H9 (cell line): ENCODE measurements around the gene COASY. TPM values are rescaled to one million over a fixed set of nuclear protein-coding genes. Genes with fewer than 3 reads are reported as not detected.

ENCODE experiments used
- DNase-seq: peaks from one replicate; pipeline ENCODE4 v3.0.0-alpha.2; 2017
- H2AFZ ChIP-seq: one replicate; pipeline ENCODE4 v1.6.1; 2013; ENCODE audit warnings: mild to moderate bottlenecking, low read length, control low read depth, moderate library complexity
- H2AK5ac ChIP-seq: 2 replicates; pipeline ENCODE4 v1.6.1; 2013; ENCODE audit warnings: low read length, control low read depth, mixed read lengths; ENCODE audit not compliant: insufficient read length
- H2BK120ac ChIP-seq: one replicate; pipeline ENCODE4 v1.6.1; 2013; ENCODE audit warnings: low read depth, mild to moderate bottlenecking, low read length, control low read depth, inconsistent platforms; ENCODE audit not compliant: poor library complexity, severe bottlenecking
- H2BK12ac ChIP-seq: 2 replicates; pipeline ENCODE4 v1.6.1; 2013; ENCODE audit warnings: low read length, control low read depth, mixed read lengths, low read depth; ENCODE audit not compliant: insufficient read length
- H2BK15ac ChIP-seq: 2 replicates; pipeline ENCODE4 v1.6.1; 2013; ENCODE audit warnings: low read depth, low read length, control low read depth
- H2BK20ac ChIP-seq: one replicate; pipeline ENCODE4 v1.6.1; 2013; ENCODE audit warnings: low read depth, mild to moderate bottlenecking, low read length, control low read depth, inconsistent platforms; ENCODE audit not compliant: poor library complexity, severe bottlenecking
- H2BK5ac ChIP-seq: 2 replicates; pipeline ENCODE4 v1.6.1; 2013; ENCODE audit warnings: low read length, control low read depth, mixed read lengths; ENCODE audit not compliant: insufficient read length
- H3K14ac ChIP-seq: 2 replicates; pipeline ENCODE4 v1.6.1; 2013; ENCODE audit warnings: low read length, control low read depth; ENCODE audit not compliant: insufficient read depth
- H3K18ac ChIP-seq: 2 replicates; pipeline ENCODE4 v1.6.1; 2013; ENCODE audit warnings: low read depth, mild to moderate bottlenecking, mixed read lengths, low read length, control low read depth; ENCODE audit not compliant: insufficient read length
- H3K23ac ChIP-seq: 2 replicates; pipeline ENCODE4 v1.6.1; 2013; ENCODE audit warnings: low read length, control low read depth, mixed read lengths, low read depth; ENCODE audit not compliant: insufficient read length
- H3K23me2 ChIP-seq: 2 replicates; pipeline ENCODE4 v1.6.1; 2013; ENCODE audit warnings: low read depth, mild to moderate bottlenecking, mixed read lengths, low read length, control low read depth; ENCODE audit not compliant: insufficient read length, poor library complexity, severe bottlenecking
- H3K27ac ChIP-seq: 2 replicates; pipeline ENCODE4 v1.5.1; 2013; ENCODE audit warnings: low read length, control low read depth, mixed read lengths, low read depth; ENCODE audit not compliant: insufficient read length
- H3K27me3 ChIP-seq: 2 replicates; pipeline ENCODE4 v1.6.1; 2013; ENCODE audit warnings: low read length, control low read depth, inconsistent platforms; ENCODE audit not compliant: insufficient read depth
- H3K4ac ChIP-seq: 2 replicates; pipeline ENCODE4 v1.6.1; 2013; ENCODE audit warnings: low read depth, mild to moderate bottlenecking, control low read depth, inconsistent platforms, low read length, moderate library complexity
- H3K4me1 ChIP-seq: 2 replicates; pipeline ENCODE4 v1.6.1; 2013; ENCODE audit warnings: low read length, control low read depth, inconsistent platforms; ENCODE audit not compliant: insufficient read depth
- H3K4me2 ChIP-seq: 2 replicates; pipeline ENCODE4 v1.6.1; 2013; ENCODE audit warnings: low read length, control low read depth, mixed read lengths; ENCODE audit not compliant: insufficient read length, insufficient read depth
- H3K56ac ChIP-seq: 2 replicates; pipeline ENCODE4 v1.6.1; 2013; ENCODE audit warnings: low read depth, mild to moderate bottlenecking, mixed read lengths, low read length, control low read depth; ENCODE audit not compliant: insufficient read length
- H3K79me1 ChIP-seq: 2 replicates; pipeline ENCODE4 v1.6.1; 2013; ENCODE audit warnings: low read depth, mild to moderate bottlenecking, moderate library complexity, low read length, control low read depth, inconsistent platforms; ENCODE audit not compliant: insufficient read depth, poor library complexity, severe bottlenecking
- H3K79me2 ChIP-seq: 2 replicates; pipeline ENCODE4 v1.6.1; 2013; ENCODE audit warnings: low read length, control low read depth, inconsistent platforms; ENCODE audit not compliant: insufficient read depth
- H3K9ac ChIP-seq: 2 replicates; pipeline ENCODE4 v1.6.1; 2013; ENCODE audit warnings: low read length, control low read depth, mixed read lengths; ENCODE audit not compliant: insufficient read length; ENCODE audit errors: extremely low read depth
- H3K9me3 ChIP-seq: one replicate; pipeline ENCODE4 v1.6.1; 2013; ENCODE audit warnings: low read depth, low read length, inconsistent platforms; ENCODE audit not compliant: control insufficient read depth
- H3T11ph ChIP-seq: one replicate; pipeline ENCODE4 v1.6.1; 2013; ENCODE audit warnings: mild to moderate bottlenecking, low read length, control low read depth, inconsistent platforms
- H4K20me1 ChIP-seq: one replicate; pipeline ENCODE4 v1.6.1; 2013; ENCODE audit not compliant: control insufficient read depth, insufficient read length, insufficient read depth
- H4K5ac ChIP-seq: 2 replicates; pipeline ENCODE4 v1.6.1; 2013; ENCODE audit warnings: low read depth, mild to moderate bottlenecking, mixed read lengths, low read length, control low read depth; ENCODE audit not compliant: insufficient read length
- H4K8ac ChIP-seq: replicated peaks from 2 replicates; pipeline ENCODE4 v1.6.1; 2013; ENCODE audit warnings: low read length, control low read depth, mixed read lengths, low read depth; ENCODE audit not compliant: insufficient read length
- H4K91ac ChIP-seq: 2 replicates; pipeline ENCODE4 v1.6.1; 2013; ENCODE audit warnings: low read depth, mild to moderate bottlenecking, moderate library complexity, mixed read lengths, low read length, control low read depth; ENCODE audit not compliant: insufficient read length
- H3K27ac Mint-ChIP-seq, 3 experiments: 2 replicates in 2 of 3; 3 replicates in 1 of 3; pipeline ENCODE4 v1.8.0; 2020 to 2021; ENCODE audit warnings: mixed read lengths in 3 of 3, mild to moderate bottlenecking in 1 of 3, moderate library complexity in 1 of 3
- H3K27me3 Mint-ChIP-seq: 2 replicates; pipeline ENCODE4 v1.8.0; 2021; ENCODE audit warnings: low read depth, mild to moderate bottlenecking, moderate library complexity, mixed read lengths
- H3K36me3 Mint-ChIP-seq, 3 experiments: 2 replicates in 2 of 3; 3 replicates in 1 of 3; pipeline ENCODE4 v1.8.0; 2020 to 2021; ENCODE audit warnings: low read depth in 3 of 3, mixed read lengths in 3 of 3; ENCODE audit not compliant: insufficient read depth in 1 of 3
- H3K4me1 Mint-ChIP-seq, 2 experiments: 2 replicates each; pipeline ENCODE4 v1.8.0; 2020; ENCODE audit warnings: mixed read lengths in 2 of 2
- H3K4me3 Mint-ChIP-seq, 2 experiments: 2 replicates in 1 of 2; 3 replicates in 1 of 2; pipeline ENCODE4 v1.8.0; 2020 to 2021; ENCODE audit warnings: mild to moderate bottlenecking in 2 of 2, mixed read lengths in 2 of 2, moderate library complexity in 1 of 2
- H3K9me3 Mint-ChIP-seq, 2 experiments: 2 replicates in 1 of 2; 3 replicates in 1 of 2; pipeline ENCODE4 v1.8.0; 2020; ENCODE audit warnings: mild to moderate bottlenecking in 2 of 2, mixed read lengths in 2 of 2, moderate library complexity in 1 of 2
- CTCF ChIP-seq: fragments of 200-600 bp; sonication (generic); conservative IDR thresholded peaks from 3 replicates; pipeline ENCODE4 v1.8.0; 2021; ENCODE audit warnings: antibody characterized with exemption, mild to moderate bottlenecking
- WGBS: extraction: QIAGEN DNeasy Blood & Tissue Kit; methylation state at CpG from one replicate; pipeline ENCODE4 v1.1.7; 2013; ENCODE audit warnings: missing lambda C conversion rate, low lambda C conversion rate, mixed read lengths; ENCODE audit not compliant: insufficient read length; ENCODE audit errors: extremely low coverage; 5-methylcytosine and 5-hydroxymethylcytosine counted together
- total RNA-seq: library from RNA; stranded (reverse); gene quantifications from 2 replicates; pipeline ENCODE4 v1.2.1, GENCODE V29; 2021

The COASY gene
- total RNA-seq, 1 experiment from 2014 or later = 84.1 TPM

- Histone ChIP-seq H3K79me1 (no peaks in the 10 kb centered on the region), H3K27me3 (no peaks in the 10 kb centered on the region), H4K20me1 (no peaks in the 10 kb centered on the region), H3K9me3 (no peaks in the 10 kb centered on the region), H2AK5ac (no peak overlapping the region), H2BK5ac (no peak overlapping the region), H2BK15ac (no peak overlapping the region), H3K4me1 (no peaks in the 10 kb centered on the region), H2BK120ac (no peak overlapping the region), H2AFZ (no peak overlapping the region), H3K79me2 (no peaks in the 10 kb centered on the region), H3K56ac (no peak overlapping the region), H3T11ph (no peak overlapping the region), H3K23me2 (peaks cover 3% of the 10 kb centered on the region), H2BK12ac (no peak overlapping the region), H3K14ac (no peak overlapping the region), H4K5ac (no peak overlapping the region), H3K23ac (no peak overlapping the region), H3K4ac (no peak overlapping the region), H4K8ac (no peak overlapping the region), H3K4me2 (no peak overlapping the region), H3K27ac (no peak overlapping the region), H2BK20ac (no peak overlapping the region), H3K9ac (no peak overlapping the region), H4K91ac (no peak overlapping the region), H3K18ac (no peak overlapping the region)
- H3K4me1 Mint-ChIP-seq = peaks cover 2 to 8% of the 10 kb centered on the region in 2 experiments; a peak in 3 of 4 replicates
- peaks cover 45% of the 10 kb centered on the region for H3K27me3 Mint-ChIP-seq
- H3K27ac Mint-ChIP-seq = no peak overlapping the region
- 0 out of 5 replicates have a peak, but pooled peaks cover 0 to 3% of the 10 kb centered on the region in 2 experiments for H3K9me3 Mint-ChIP-seq
- no CpG with 5 or more reads among the region's 3 CpGs for WGBS
- TF ChIP-seq CTCF = no peak
- no peak for DNase-seq
- no peaks in the 10 kb centered on the region; a peak in 2 of 7 replicates for H3K36me3 Mint-ChIP-seq
- no peak overlapping the region for H3K4me3 Mint-ChIP-seq
Measured at GRCh38 chr17:42529061-42529460, 32.9 kb upstream of the COASY start.
